ENCODE measurements around the gene FARS2.

Gene FARS2

GRCh38 chr6:5776104-5776503, 514.8 kb downstream of the FARS2 start:
- Histone ChIP-seq H4K20me1 (no peaks in the 10 kb centered on the region), H3K4me2 (peak overlapping the region; percentile 89), H3K36me3 (peaks cover 24% of the 10 kb centered on the region), H3K4me3 (no peak overlapping the region), H3K27me3 (no peaks in the 10 kb centered on the region), H3K27ac (peak overlapping the region; percentile 80), H3K9ac (no peak overlapping the region), H3K9me3 (peaks cover 5% of the 10 kb centered on the region; the same call in 1 of the 2 replicates), H3K4me1 (peaks cover 81% of the 10 kb centered on the region)
- no peak for TF ChIP-seq Cebpa-rat (IDR thresholded peaks at IDR 0.05)

DNA sequence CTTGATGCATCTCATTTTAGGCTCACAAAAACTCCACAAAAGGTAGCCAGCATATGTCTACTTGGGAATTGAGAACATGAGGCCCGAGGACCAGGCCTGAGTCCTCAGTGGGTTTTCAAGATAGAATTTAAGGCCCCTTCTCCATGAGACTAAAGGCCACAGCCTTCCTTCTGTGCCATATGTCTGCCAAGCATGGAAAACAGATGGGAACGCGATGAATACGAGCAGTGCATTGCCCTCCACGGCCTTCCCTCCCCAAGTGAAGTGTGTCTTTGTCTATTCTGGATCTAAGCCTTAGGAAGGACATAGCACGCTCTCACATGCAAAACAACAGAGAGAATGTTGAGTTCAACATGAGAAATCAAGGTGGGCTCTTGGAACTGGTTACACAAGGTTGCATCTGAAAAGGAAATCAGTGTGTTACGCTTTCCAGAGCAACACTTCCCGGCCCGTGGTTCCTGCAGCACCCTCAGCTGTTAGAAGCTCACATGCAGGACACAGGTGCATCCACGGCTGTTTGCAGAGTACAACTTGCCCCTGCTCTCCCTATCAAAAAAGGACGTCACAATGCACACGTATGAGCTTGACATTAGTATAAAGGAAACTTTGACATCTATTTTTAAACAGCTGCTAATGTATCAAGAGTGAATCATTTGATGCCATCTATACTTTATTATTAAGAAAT, 515.5 kb downstream of the FARS2 start:
- Histone ChIP-seq H3K36me3 (peaks cover 21% of the 10 kb centered on the region), H3K27ac (peak overlapping the region; percentile 80), H3K4me3 (no peak overlapping the region), H3K9me3 (peaks cover 6% of the 10 kb centered on the region; the same call in 1 of the 2 replicates), H3K4me2 (peak overlapping the region; percentile 89), H3K27me3 (no peaks in the 10 kb centered on the region), H3K9ac (no peak overlapping the region; the same call in 1 of the 2 replicates), H3K4me1 (peaks cover 81% of the 10 kb centered on the region), H4K20me1 (no peaks in the 10 kb centered on the region)
- TF ChIP-seq Cebpa-rat (IDR thresholded peaks at IDR 0.05) = no peak

DNA sequence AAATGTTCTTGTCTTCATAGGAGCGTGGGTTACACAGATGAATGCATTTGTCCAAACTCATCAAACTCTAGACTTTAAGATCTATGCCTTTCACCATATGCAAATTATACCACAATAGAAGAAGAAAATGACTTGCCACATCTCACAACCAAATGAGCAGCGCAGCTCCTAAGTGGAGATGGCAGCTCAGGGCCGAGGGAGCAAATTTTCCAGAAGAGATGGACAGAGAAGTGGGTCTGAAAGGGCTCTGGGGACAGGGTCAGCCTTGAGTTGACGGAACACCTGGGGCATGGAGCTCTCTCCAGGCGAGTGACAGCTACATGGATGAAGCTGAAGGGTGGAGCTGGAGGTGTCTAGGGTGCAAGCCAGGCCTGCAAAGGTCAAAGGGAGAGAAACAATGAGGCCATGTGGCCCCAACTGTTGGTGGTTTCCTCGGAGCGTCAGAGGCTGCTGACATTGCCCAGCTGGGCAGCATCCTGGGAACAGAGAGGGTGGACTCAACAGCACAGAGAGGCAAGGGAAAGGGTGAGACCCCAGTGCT, 517.1 kb downstream of the FARS2 start:
- Histone ChIP-seq H3K27ac (peak overlapping the region; percentile 80), H3K9ac (peak overlapping the region; percentile 47; the same call in 1 of the 2 replicates), H3K4me2 (peak overlapping the region; percentile 89), H3K9me3 (peaks cover 6% of the 10 kb centered on the region; the same call in 1 of the 2 replicates), H3K36me3 (peaks cover 16% of the 10 kb centered on the region), H4K20me1 (no peaks in the 10 kb centered on the region), H3K27me3 (no peaks in the 10 kb centered on the region), H3K4me1 (peaks cover 81% of the 10 kb centered on the region), H3K4me3 (no peak overlapping the region)
- TF ChIP-seq Cebpa-rat (IDR thresholded peaks at IDR 0.05) = no peak

DNA sequence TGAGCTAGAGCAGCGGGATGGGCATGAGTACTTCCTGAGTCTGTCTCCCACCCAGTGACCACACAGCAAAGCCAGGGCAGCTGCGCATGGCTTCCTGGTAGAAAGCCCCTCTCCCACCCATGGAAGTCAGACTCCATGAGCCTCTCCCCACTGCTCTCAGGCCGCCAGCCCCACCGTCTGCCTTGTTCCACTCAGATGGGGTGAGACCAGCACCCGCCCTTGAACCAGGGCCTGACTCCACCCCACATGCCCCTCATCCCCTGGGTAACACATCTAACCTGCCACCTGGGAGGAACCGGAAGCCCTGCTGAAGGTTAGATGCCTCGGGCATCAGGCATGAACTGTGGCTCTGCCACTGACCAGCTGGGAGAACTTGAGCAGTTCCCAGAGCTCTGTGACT, 517.6 kb downstream of the FARS2 start:
- peak overlapping the region; percentile 89 for H3K4me2 ChIP-seq
- H3K27ac ChIP-seq = peak overlapping the region; percentile 80
- no peaks in the 10 kb centered on the region for H3K27me3 ChIP-seq
- TF ChIP-seq Cebpa-rat (IDR thresholded peaks at IDR 0.05) = no peak
- no peaks in the 10 kb centered on the region for H4K20me1 ChIP-seq
- H3K9me3 ChIP-seq = peaks cover 6% of the 10 kb centered on the region; the same call in 1 of the 2 replicates
- H3K4me1 ChIP-seq = peaks cover 81% of the 10 kb centered on the region
- H3K36me3 ChIP-seq = peaks cover 16% of the 10 kb centered on the region
- H3K9ac ChIP-seq = peak overlapping the region; percentile 47; the same call in 1 of the 2 replicates
- H3K4me3 ChIP-seq = no peak overlapping the region

GRCh38 chr6:5781019-5781418, 519.7 kb downstream of the FARS2 start:
- peaks cover 87% of the 10 kb centered on the region for H3K4me1 ChIP-seq
- peak overlapping the region; percentile 45 for H3K4me2 ChIP-seq
- no peak for TF ChIP-seq Cebpa-rat (IDR thresholded peaks at IDR 0.05)
- H3K4me3 ChIP-seq = no peak overlapping the region
- no peak overlapping the region for H3K9ac ChIP-seq
- peaks cover 6% of the 10 kb centered on the region; the same call in 1 of the 2 replicates for H3K9me3 ChIP-seq
- no peaks in the 10 kb centered on the region for H3K27me3 ChIP-seq
- no peaks in the 10 kb centered on the region for H4K20me1 ChIP-seq
- 0 out of 2 replicates have a peak, but pooled peaks cover under 1% of the 10 kb centered on the region for H3K36me3 ChIP-seq
- H3K27ac ChIP-seq = peak overlapping the region; percentile 83

DNA sequence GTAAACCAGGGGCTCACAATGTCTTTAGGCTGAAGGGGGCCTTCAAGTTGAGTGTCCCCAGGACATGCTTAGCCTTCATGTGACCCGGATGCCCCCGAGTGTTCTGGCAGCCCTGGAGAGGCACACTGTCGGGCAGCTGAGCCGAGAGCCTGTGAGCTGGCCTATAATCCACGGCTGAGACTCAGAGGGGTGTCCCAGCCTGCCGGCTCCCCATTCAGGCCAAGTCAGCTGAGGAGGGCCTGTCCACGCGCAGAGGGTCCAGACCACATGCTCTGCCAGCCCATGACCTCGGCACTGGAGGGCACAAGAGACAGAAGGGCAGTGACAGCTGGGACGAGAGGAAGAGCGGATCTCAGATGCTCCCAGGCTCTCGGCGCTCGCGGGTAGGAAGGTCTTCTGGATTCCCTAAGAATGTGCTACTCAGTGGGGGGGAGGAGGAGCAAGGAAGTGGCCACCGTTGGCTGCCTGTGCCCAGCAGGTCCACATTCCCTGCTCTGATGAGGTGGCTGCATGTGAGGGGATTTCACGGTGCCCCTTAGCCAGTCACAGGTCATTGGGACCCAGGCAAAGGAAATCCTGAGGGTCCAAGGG, 520.7 kb downstream of the FARS2 start:
- Histone ChIP-seq H3K4me3 (no peak overlapping the region), H3K9me3 (peaks cover 6% of the 10 kb centered on the region; the same call in 1 of the 2 replicates), H3K4me2 (peak overlapping the region; percentile 89), H3K27ac (peak overlapping the region; percentile 83), H3K36me3 (no peaks in the 10 kb centered on the region), H3K9ac (0 out of 2 replicates have a peak overlapping the region, but pooled peaks have one; percentile 62), H3K4me1 (peaks cover 87% of the 10 kb centered on the region), H4K20me1 (no peaks in the 10 kb centered on the region), H3K27me3 (no peaks in the 10 kb centered on the region)
- no peak for TF ChIP-seq Cebpa-rat (IDR thresholded peaks at IDR 0.05)

- Histone ChIP-seq H3K4me1 (peaks cover 87% of the 10 kb centered on the region), H4K20me1 (no peaks in the 10 kb centered on the region), H3K4me2 (peak overlapping the region; percentile 89), H3K27ac (peak overlapping the region; percentile 83), H3K9ac (peak overlapping the region; percentile 62), H3K9me3 (peaks cover 6% of the 10 kb centered on the region; the same call in 1 of the 2 replicates), H3K4me3 (no peak overlapping the region), H3K27me3 (no peaks in the 10 kb centered on the region), H3K36me3 (no peaks in the 10 kb centered on the region)
- no peak for TF ChIP-seq Cebpa-rat (IDR thresholded peaks at IDR 0.05)
These were observed 521.7 kb downstream of the FARS2 start for GRCh38 chr6:5782783-5783547.

DNA sequence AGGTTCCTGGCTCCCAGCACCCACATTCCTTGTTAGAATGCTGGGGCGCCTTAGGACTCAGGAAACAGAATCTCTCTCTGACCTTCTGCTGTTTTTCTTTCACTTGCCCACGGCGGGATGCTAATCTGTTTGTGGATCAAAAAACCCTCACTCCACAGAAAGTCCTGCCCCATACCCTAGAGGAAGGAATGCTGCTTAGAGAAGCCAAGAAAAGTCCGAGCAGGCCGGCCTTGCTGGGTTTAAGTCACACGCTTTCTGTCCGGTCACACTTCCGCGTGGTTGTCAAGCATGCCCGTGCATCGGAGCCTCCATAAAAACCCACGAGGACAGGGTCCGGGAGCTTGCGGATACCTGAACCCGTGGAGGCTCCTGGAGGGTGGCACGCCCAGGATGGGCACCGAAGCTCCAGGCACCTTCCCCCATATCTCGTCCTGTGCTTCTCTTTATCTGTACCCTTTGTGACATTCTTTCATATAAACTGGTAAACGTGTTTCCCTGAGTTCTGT, 522.3 kb downstream of the FARS2 start:
- H3K27ac ChIP-seq = peak overlapping the region; percentile 83
- H3K27me3 ChIP-seq = no peaks in the 10 kb centered on the region
- peak overlapping the region; percentile 62 for H3K9ac ChIP-seq
- TF ChIP-seq Cebpa-rat (IDR thresholded peaks at IDR 0.05) = no peak
- H3K4me1 ChIP-seq = peaks cover 87% of the 10 kb centered on the region
- peaks cover 6% of the 10 kb centered on the region; the same call in 1 of the 2 replicates for H3K9me3 ChIP-seq
- peak overlapping the region; percentile 89 for H3K4me2 ChIP-seq
- no peaks in the 10 kb centered on the region for H4K20me1 ChIP-seq
- H3K36me3 ChIP-seq = no peaks in the 10 kb centered on the region
- H3K4me3 ChIP-seq = no peak overlapping the region

- Histone ChIP-seq H3K4me1 (peaks cover 82% of the 10 kb centered on the region), H3K4me2 (peak overlapping the region; percentile 89), H3K4me3 (no peak overlapping the region; the same call in 1 of the 2 replicates), H3K9me3 (peaks cover 6% of the 10 kb centered on the region; the same call in 1 of the 2 replicates), H3K27me3 (no peaks in the 10 kb centered on the region), H3K9ac (peak overlapping the region; percentile 60), H3K36me3 (no peaks in the 10 kb centered on the region), H3K27ac (peak overlapping the region; percentile 83), H4K20me1 (no peaks in the 10 kb centered on the region)
- no peak for TF ChIP-seq Cebpa-rat (IDR thresholded peaks at IDR 0.05)
These were observed 523.9 kb downstream of the FARS2 start for GRCh38 chr6:5785249-5785648.

All from BLaER1 (cell line).